Subcutaneous abdominal adipose tissue (tissue), 5 donors: ENCODE measurements around the gene SMPDL3B.
A peak's percentile ranks its signal among the peaks of the same experiment; 100 is the strongest.
"Not testable (repeated sequence)": the region's sequence is repeated elsewhere in the genome, so short reads cannot be mapped to it uniquely, and the experiment has no call there.

Experiments used
- H3K27ac ChIP-seq: one replicate; pipeline ENCODE4 v1.7.0; 2013; ENCODE audit warnings: low read depth, mild to moderate bottlenecking, inconsistent platforms, low read length, moderate library complexity
- H3K27me3 ChIP-seq, 5 donors: one replicate each; pipeline ENCODE4 v1.7.0; 2013; ENCODE audit warnings: low read length in 5 of 5, inconsistent platforms in 1 of 5; ENCODE audit not compliant: control insufficient read depth in 5 of 5, insufficient read depth in 4 of 5
- H3K36me3 ChIP-seq, 5 donors: one replicate each; pipeline ENCODE4 v1.7.0; 2013; ENCODE audit warnings: low read length in 5 of 5; ENCODE audit not compliant: control insufficient read depth in 5 of 5, insufficient read depth in 5 of 5
- H3K4me1 ChIP-seq, 5 donors: one replicate each; pipeline ENCODE4 v1.7.0; 2013; ENCODE audit warnings: low read length in 5 of 5, mild to moderate bottlenecking in 3 of 5, moderate library complexity in 1 of 5; ENCODE audit not compliant: control insufficient read depth in 5 of 5, insufficient read depth in 5 of 5
- H3K4me3 ChIP-seq, 5 donors: one replicate each; pipeline ENCODE4 v1.7.0; 2013; ENCODE audit warnings: low read length in 5 of 5, low read depth in 1 of 5
- H3K9ac ChIP-seq, 5 donors: one replicate each; pipeline ENCODE4 v1.7.0; 2013; ENCODE audit warnings: low read length in 5 of 5, mild to moderate bottlenecking in 4 of 5, moderate library complexity in 3 of 5
- H3K9me3 ChIP-seq, 5 donors: one replicate each; pipeline ENCODE4 v1.7.0; 2013; ENCODE audit warnings: low read length in 5 of 5; ENCODE audit not compliant: control insufficient read depth in 5 of 5
- donor health status: healthy.
- donor health status: healthy.
- donor health status: healthy.
- donor health status: healthy.
- donor health status: healthy.

SMPDL3B gene

DNA sequence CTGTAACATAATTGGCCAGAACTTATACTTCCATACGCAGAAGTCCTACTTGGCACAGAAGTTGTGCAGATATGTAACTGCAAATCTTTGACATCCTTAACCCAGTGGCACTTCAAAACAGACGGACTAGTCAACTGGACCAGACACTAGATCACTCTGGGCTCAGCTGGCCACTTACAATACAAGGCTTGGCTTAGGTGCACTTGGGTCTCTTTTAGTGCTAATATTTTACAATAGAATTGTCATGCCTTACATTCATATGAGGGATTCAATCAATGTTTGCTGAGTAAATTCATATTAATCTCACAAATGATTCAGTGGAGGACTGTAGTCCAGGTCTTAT lies 45.0 kb downstream of the SMPDL3B start:
- peaks cover 5 to 13% (median 7%) of the 10 kb centered on the region in 5 donors for H3K36me3 ChIP-seq
- no peaks in the 10 kb centered on the region for H3K9me3 ChIP-seq
- H3K27ac ChIP-seq, result no peak overlapping the region
- H3K27me3 ChIP-seq, result no peaks in the 10 kb centered on the region
- H3K9ac ChIP-seq, result no peak overlapping the region
- peaks cover 0 to 18% (median 7%) of the 10 kb centered on the region in 5 donors for H3K4me1 ChIP-seq
- no peak overlapping the region for H3K4me3 ChIP-seq

- Histone ChIP-seq H3K27ac (no peak overlapping the region), H3K36me3 (peaks cover 5 to 12% (median 7%) of the 10 kb centered on the region in 5 donors), H3K27me3 (no peaks in the 10 kb centered on the region), H3K4me3 (no peak overlapping the region), H3K9ac (no peak overlapping the region), H3K4me1 (peaks cover 0 to 18% (median 7%) of the 10 kb centered on the region in 5 donors), H3K9me3 (no peaks in the 10 kb centered on the region)
These were observed 45.5 kb downstream of the SMPDL3B start for GRCh38 chr1:27980216-27980845.

DNA sequence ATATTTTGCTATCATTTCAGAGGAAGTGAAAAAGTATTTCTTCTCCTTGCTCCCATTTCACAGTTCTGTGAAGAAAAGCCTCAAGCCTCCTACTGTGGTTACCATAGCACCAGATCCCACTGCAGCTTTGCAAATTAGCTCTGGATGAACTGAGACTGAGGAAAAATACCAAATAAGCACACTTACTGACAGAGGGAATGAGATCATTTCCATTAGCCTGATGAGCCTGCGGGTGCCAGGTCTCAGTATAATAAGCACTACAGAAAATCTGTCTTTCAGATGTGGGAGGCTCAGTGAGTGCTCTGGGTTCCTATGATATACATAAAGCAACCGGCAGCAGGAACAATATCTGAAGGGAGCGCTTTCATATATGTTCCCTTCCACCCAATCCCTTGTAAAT lies 46.3 kb downstream of the SMPDL3B start:
- peaks cover 5 to 16% (median 7%) of the 10 kb centered on the region in 5 donors for H3K36me3 ChIP-seq
- H3K9me3 ChIP-seq, result no peaks in the 10 kb centered on the region
- H3K27ac ChIP-seq, result no peak overlapping the region
- peak overlapping the region in 1 of 5 donors; percentile 7 for H3K9ac ChIP-seq
- peaks cover 0 to 18% (median 7%) of the 10 kb centered on the region in 5 donors for H3K4me1 ChIP-seq
- H3K4me3 ChIP-seq, result no peak overlapping the region
- no peaks in the 10 kb centered on the region for H3K27me3 ChIP-seq

GRCh38 chr1:27990920-27991537 lies 56.2 kb downstream of the SMPDL3B start:
- H3K27me3 ChIP-seq, result no peaks in the 10 kb centered on the region
- no peak overlapping the region for H3K4me3 ChIP-seq
- H3K4me1 ChIP-seq, result peaks cover 0 to 21% (median 3%) of the 10 kb centered on the region in 5 donors
- H3K9ac ChIP-seq, result no peak overlapping the region
- no peak overlapping the region for H3K27ac ChIP-seq
- no peaks in the 10 kb centered on the region for H3K9me3 ChIP-seq
- peaks cover 45 to 61% (median 51%) of the 10 kb centered on the region in 5 donors for H3K36me3 ChIP-seq

DNA sequence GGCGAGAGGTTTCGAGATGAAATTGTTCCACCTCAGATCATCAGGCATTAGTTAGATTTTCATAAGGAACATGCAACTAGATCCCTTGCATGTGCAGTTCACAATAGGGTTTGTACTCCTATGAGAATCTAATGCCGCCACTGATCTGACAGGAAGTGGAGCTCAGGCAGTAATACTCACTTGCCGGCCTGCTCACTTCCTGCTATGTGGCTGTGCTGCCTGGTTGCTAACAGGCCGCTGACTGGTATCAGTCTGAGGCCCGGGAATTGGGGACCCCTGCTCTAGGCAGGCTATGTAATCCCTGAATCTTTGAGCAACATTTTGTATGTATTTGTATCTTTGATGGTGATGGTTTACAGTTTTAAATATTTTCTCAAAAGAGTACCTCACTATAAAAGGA lies 57.5 kb downstream of the SMPDL3B start:
- Histone ChIP-seq H3K36me3 (peaks cover 54 to 69% (median 60%) of the 10 kb centered on the region in 5 donors), H3K9ac (peak overlapping the region in 1 of 5 donors; percentile 12), H3K27ac (no peak overlapping the region), H3K27me3 (no peaks in the 10 kb centered on the region), H3K4me3 (no peak overlapping the region), H3K4me1 (peaks cover 0 to 21% (median 3%) of the 10 kb centered on the region in 5 donors), H3K9me3 (no peaks in the 10 kb centered on the region)

DNA sequence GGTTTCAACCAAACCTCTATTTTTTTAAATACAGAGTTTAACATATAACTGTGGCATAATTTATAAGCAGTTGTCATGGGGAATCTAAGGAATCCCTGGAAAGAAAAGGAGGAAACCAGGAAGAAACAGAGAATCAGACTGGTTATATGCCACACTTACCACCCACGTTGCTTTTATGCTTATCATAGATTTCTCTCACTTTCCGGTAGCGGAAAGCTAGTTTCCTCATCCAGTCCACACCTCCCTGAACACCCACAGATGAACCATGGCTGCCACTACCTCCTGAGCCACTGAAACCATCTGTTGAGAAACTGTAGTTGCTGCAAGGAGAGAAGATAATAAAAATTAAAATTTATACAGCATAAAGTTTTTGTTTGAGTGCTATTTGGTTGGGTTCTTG lies 58.4 kb downstream of the SMPDL3B start:
- no peaks in the 10 kb centered on the region for H3K27me3 ChIP-seq
- no peak overlapping the region for H3K4me3 ChIP-seq
- H3K27ac ChIP-seq, result no peak overlapping the region
- H3K36me3 ChIP-seq, result peaks cover 56 to 70% (median 67%) of the 10 kb centered on the region in 5 donors
- H3K4me1 ChIP-seq, result peaks cover 0 to 21% (median 3%) of the 10 kb centered on the region in 5 donors
- H3K9ac ChIP-seq, result peak overlapping the region in 1 of 5 donors; percentile 4
- H3K9me3 ChIP-seq, result no peaks in the 10 kb centered on the region

DNA sequence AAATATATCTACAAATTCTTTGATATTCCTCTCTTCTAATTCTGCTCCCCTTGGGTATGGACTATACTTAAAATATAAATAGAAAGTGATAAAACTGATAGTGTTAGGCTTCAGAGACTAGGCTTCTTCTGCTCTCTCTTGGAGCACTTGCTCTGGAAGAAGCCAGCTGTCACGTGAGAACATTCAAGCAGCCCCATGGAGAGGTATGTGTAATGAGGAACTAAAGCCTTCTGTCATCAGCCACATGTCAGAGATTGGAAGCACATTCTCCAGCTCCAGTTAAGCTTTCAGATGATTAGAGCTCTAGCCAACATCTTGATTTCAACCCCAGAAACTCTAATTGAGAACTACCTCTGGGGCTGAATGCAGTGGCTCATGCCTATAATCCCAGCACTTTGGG lies 59.3 kb downstream of the SMPDL3B start:
- Histone ChIP-seq H3K9ac (no peak overlapping the region), H3K36me3 (peaks cover 52 to 70% (median 62%) of the 10 kb centered on the region in 5 donors), H3K9me3 (no peaks in the 10 kb centered on the region), H3K27ac (no peak overlapping the region), H3K4me3 (no peak overlapping the region), H3K4me1 (peaks cover 0 to 21% (median 3%) of the 10 kb centered on the region in 5 donors), H3K27me3 (no peaks in the 10 kb centered on the region)

GRCh38 chr1:27994526-27994925 lies 59.7 kb downstream of the SMPDL3B start:
- not testable (repeated sequence) for H3K27me3 ChIP-seq, H3K27ac ChIP-seq, H3K9me3 ChIP-seq, H3K4me3 ChIP-seq, H3K9ac ChIP-seq
- Histone ChIP-seq H3K36me3 (peaks cover 50 to 69% (median 61%) of the 10 kb centered on the region in 5 donors), H3K4me1 (peaks cover 0 to 21% (median 3%) of the 10 kb centered on the region in 5 donors)

DNA sequence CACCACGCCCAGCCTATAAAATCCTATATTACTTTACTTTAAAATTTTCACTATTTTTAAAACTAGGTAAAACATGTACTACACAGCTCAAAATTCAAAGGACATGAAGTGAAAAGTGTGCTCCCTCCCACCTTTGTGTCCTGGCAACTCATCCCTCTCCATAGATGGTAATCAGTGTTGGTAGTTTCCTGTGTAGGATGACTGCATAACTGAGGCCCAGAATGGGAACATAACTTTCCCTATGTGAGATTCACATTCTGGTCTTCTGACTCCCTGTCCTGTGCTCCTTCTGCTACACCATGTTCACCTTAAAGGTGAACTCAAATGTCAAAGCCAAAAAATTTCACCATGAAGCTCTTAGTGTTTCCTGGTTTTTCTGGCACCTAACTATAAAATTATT lies 64.3 kb downstream of the SMPDL3B start:
- Histone ChIP-seq H3K36me3 (peaks cover 36 to 60% (median 45%) of the 10 kb centered on the region in 5 donors), H3K4me3 (no peak overlapping the region), H3K27ac (no peak overlapping the region), H3K4me1 (peaks cover 0 to 2% (median 0%) of the 10 kb centered on the region in 5 donors), H3K9me3 (no peaks in the 10 kb centered on the region), H3K9ac (no peak overlapping the region), H3K27me3 (no peaks in the 10 kb centered on the region)

DNA sequence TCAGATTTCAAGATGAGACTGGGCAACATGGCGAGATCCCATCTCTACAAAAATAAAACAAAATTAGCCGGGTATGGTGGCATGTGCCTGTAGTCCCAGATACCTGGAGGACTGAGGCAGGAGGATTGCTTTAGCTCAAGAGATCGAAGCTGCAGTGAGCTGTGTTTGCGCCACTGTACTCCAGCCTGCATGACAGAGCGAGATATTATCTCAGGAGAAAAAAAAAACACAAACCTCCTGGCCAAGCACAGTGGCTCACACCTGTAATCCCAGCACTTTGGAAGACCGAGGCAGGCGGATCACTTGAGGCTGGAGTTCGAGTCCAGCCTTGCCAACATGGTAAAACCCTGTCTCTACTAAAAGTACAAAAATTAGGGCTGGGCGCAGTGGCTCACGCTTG lies 67.8 kb downstream of the SMPDL3B start:
- Histone ChIP-seq H3K36me3 (peaks cover 26 to 48% (median 35%) of the 10 kb centered on the region in 5 donors), H3K9ac (no peak overlapping the region), H3K4me3 (no peak overlapping the region), H3K27ac (no peak overlapping the region), H3K9me3 (no peaks in the 10 kb centered on the region), H3K27me3 (no peaks in the 10 kb centered on the region), H3K4me1 (peaks cover 0 to 3% (median 0%) of the 10 kb centered on the region in 5 donors)
